GM23338 (cell line): ENCODE measurements around the gene DOCK4. TPM values are rescaled to one million over a fixed set of nuclear protein-coding genes. Genes with fewer than 3 reads are reported as not detected.

Experiments used
- ATAC-seq: fragments of 200-7000 bp; cut with Tn5 transposase; 3 replicates; pipeline ENCODE4 v1.9.1; 2020
- DNase-seq: peaks from one replicate; pipeline ENCODE4 v3.0.0-alpha.2; 2015; ENCODE audit warnings: low spot score
- H2AFZ ChIP-seq: fragments of 200-600 bp; sonication (generic); 2 replicates; pipeline ENCODE4 v1.8.0; 2016; ENCODE audit warnings: antibody characterized with exemption, mild to moderate bottlenecking, moderate library complexity
- H3F3A ChIP-seq: fragments of 200-600 bp; sonication (generic); replicated peaks from 2 replicates; pipeline ENCODE4 v1.8.0; 2017; ENCODE audit warnings: antibody characterized with exemption, mixed run types, low read depth
- H3K27ac ChIP-seq: fragments of 200-600 bp; sonication (generic); 2 replicates; pipeline ENCODE4 v1.6.1; 2016; ENCODE audit warnings: low read depth
- H3K27me3 ChIP-seq: fragments of 200-600 bp; sonication (generic); 2 replicates; pipeline ENCODE4 v1.8.0; 2016; ENCODE audit warnings: mild to moderate bottlenecking, mixed run types, moderate library complexity; ENCODE audit not compliant: insufficient read depth
- H3K36me3 ChIP-seq: fragments of 200-600 bp; sonication (generic); 2 replicates; pipeline ENCODE4 v1.8.0; 2016; ENCODE audit warnings: mild to moderate bottlenecking; ENCODE audit not compliant: insufficient read depth
- H3K4me1 ChIP-seq: fragments of 200-600 bp; sonication (generic); 2 replicates; pipeline ENCODE4 v1.8.0; 2016; ENCODE audit warnings: mild to moderate bottlenecking, moderate library complexity; ENCODE audit not compliant: insufficient read depth
- H3K4me2 ChIP-seq: fragments of 200-600 bp; sonication (generic); 2 replicates; pipeline ENCODE4 v1.7.1; 2017; ENCODE audit warnings: mixed run types
- H3K4me3 ChIP-seq: fragments of 200-600 bp; sonication (generic); 2 replicates; pipeline ENCODE4 v1.6.1; 2016; ENCODE audit warnings: mixed run types
- H3K79me2 ChIP-seq: fragments of 200-600 bp; sonication (generic); replicated peaks from 2 replicates; pipeline ENCODE4 v1.8.0; 2017; ENCODE audit warnings: mild to moderate bottlenecking; ENCODE audit not compliant: insufficient read depth
- H3K9me2 ChIP-seq: fragments of 200-600 bp; sonication (generic); 2 replicates; pipeline ENCODE4 v1.8.0; 2017; ENCODE audit not compliant: insufficient read depth
- H4K20me1 ChIP-seq: fragments of 200-600 bp; sonication (generic); replicated peaks from 2 replicates; pipeline ENCODE4 v1.8.0; 2017; ENCODE audit warnings: mild to moderate bottlenecking; ENCODE audit not compliant: insufficient read depth
- H3K27ac Mint-ChIP-seq: 2 replicates; pipeline ENCODE4 v1.8.0; 2020; ENCODE audit warnings: inconsistent platforms, mild to moderate bottlenecking, moderate library complexity, mixed read lengths
- H3K27me3 Mint-ChIP-seq: 3 replicates; pipeline ENCODE4 v1.8.0; 2022; ENCODE audit warnings: low read depth, mild to moderate bottlenecking, moderate library complexity, mixed read lengths, inconsistent platforms; ENCODE audit not compliant: insufficient read depth, poor library complexity
- H3K36me3 Mint-ChIP-seq: 3 replicates; pipeline ENCODE4 v1.8.0; 2021; ENCODE audit warnings: low read depth, mild to moderate bottlenecking, inconsistent platforms, moderate library complexity, mixed read lengths
- H3K4me1 Mint-ChIP-seq: 3 replicates; pipeline ENCODE4 v1.8.0; 2020; ENCODE audit warnings: mild to moderate bottlenecking, inconsistent platforms, mixed read lengths
- H3K4me3 Mint-ChIP-seq: 3 replicates; pipeline ENCODE4 v1.8.0; 2021; ENCODE audit warnings: moderate library complexity, mild to moderate bottlenecking, inconsistent platforms, mixed read lengths
- H3K9me3 Mint-ChIP-seq: 3 replicates; pipeline ENCODE4 v1.8.0; 2020; ENCODE audit warnings: moderate library complexity, mild to moderate bottlenecking, inconsistent platforms, mixed read lengths
- CREB1 ChIP-seq: fragments of 250-450 bp; sonication (Bioruptor Pico); IDR thresholded peaks from 2 replicates; pipeline ENCODE4 v1.5.0; 2020; ENCODE audit warnings: low read depth, mild to moderate bottlenecking, moderate library complexity
- EZH2 ChIP-seq: fragments of 200-600 bp; sonication (generic); IDR thresholded peaks from one replicate; pipeline ENCODE4 v1.8.0; 2017; ENCODE audit warnings: antibody characterized with exemption, mild to moderate bottlenecking, low read depth; ENCODE audit not compliant: unreplicated experiment
- EZH2phosphoT487 ChIP-seq: fragments of 200-600 bp; sonication (generic); IDR thresholded peaks from one replicate; pipeline ENCODE4 v1.8.1; 2018; ENCODE audit warnings: antibody characterized with exemption; ENCODE audit not compliant: unreplicated experiment
- JUNB ChIP-seq: IDR thresholded peaks from one replicate; pipeline ENCODE4 v1.6.1; 2016; ENCODE audit warnings: antibody characterized with exemption; ENCODE audit not compliant: unreplicated experiment
- NANOG ChIP-seq: IDR thresholded peaks from 2 replicates; pipeline ENCODE4 v1.6.1; 2016; ENCODE audit warnings: antibody characterized with exemption, borderline replicate concordance
- POLR2AphosphoS5 ChIP-seq: IDR thresholded peaks from 2 replicates; pipeline ENCODE4 v1.6.1; 2016; ENCODE audit warnings: antibody characterized with exemption, low read depth
- STAT1 ChIP-seq: IDR thresholded peaks from one replicate; pipeline ENCODE4 v1.6.1; 2016; ENCODE audit warnings: antibody characterized with exemption; ENCODE audit not compliant: unreplicated experiment
- ZNF114 ChIP-seq: fragments of 250-450 bp; sonication (Bioruptor Pico); IDR thresholded peaks from 2 replicates; pipeline ENCODE4 v1.5.0; 2020; ENCODE audit warnings: mild to moderate bottlenecking, moderate library complexity
- ZNF331 ChIP-seq: fragments of 250-450 bp; sonication (Bioruptor Pico); IDR thresholded peaks from 2 replicates; pipeline ENCODE4 v1.5.0; 2020; ENCODE audit warnings: low read depth, mild to moderate bottlenecking, moderate library complexity
- polyA plus RNA-seq: library from polyadenylated mRNA; unstranded; fragments of >200 nt; fragmentation: Nextera tagmentation; extraction: Ambion mirVana; gene quantifications from 2 replicates; pipeline ENCODE4 v1.2.1, GENCODE V29; 2016
- total RNA-seq: library from RNA; depleted of rRNA; stranded (reverse); fragments of >200 nt; shearing (Covaris generic); gene quantifications from 2 replicates; pipeline ENCODE4 v1.2.3, GENCODE V29; 2014
- TF ChIP-seq, protein P1 (sequence below), 2 experiments: fragments of 200-600 bp in 1 of 2; sonication (generic) in 1 of 2; conservative IDR thresholded peaks; 2 replicates each; pipeline versions ENCODE4 v1.5.1 to v1.6.1; 2016 to 2017; ENCODE audit warnings: antibody characterized with exemption in 2 of 2, low read depth in 2 of 2, mild to moderate bottlenecking in 2 of 2, moderate library complexity in 1 of 2
- TF ChIP-seq, protein P2 (sequence below): IDR thresholded peaks from 2 replicates; pipeline ENCODE4 v1.6.1; 2016; ENCODE audit warnings: antibody characterized with exemption
- TF ChIP-seq, protein P3 (sequence below): fragments of 250-450 bp; sonication (Bioruptor Pico); IDR thresholded peaks from 2 replicates; pipeline ENCODE4 v1.5.0; 2020; ENCODE audit warnings: mild to moderate bottlenecking, moderate library complexity
- TF ChIP-seq, protein P4 (sequence below): IDR thresholded peaks from one replicate; pipeline ENCODE4 v1.6.1; 2018; ENCODE audit warnings: antibody characterized with exemption; ENCODE audit not compliant: unreplicated experiment

Gene DOCK4
- total and polyA plus RNA-seq, 2 experiments from 2014 or later: 6.3 to 33.8 TPM

DNA sequence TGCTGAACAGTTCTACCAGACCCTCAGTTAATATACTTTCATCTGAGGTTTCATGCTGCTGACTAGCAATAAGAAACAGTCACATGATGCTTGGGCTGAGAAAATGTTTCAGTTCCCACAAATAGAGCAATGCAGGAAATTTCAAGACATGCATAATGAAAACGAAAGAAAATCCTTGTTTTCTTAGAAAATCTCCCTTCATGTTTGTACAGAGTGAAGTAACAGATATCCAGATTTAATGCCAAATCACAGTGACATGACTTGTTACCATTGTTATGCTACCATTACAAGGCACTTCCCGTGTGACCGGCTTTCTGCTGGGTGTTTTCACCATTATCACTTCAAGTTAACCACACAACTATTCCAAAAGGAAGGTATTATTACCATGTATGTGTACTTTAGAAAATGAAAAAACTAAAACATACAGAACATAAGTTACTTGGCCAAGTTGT lies 121.7 kb downstream of the DOCK4 start:
- Histone ChIP-seq H3K4me1 (peaks cover 20% of the 10 kb centered on the region), H3K27ac (no peak overlapping the region), H3K36me3 (no peaks in the 10 kb centered on the region), H4K20me1 (no peaks in the 10 kb centered on the region), H3K4me3 (no peak overlapping the region), H2AFZ (no peak overlapping the region), H3K9me2 (no peaks in the 10 kb centered on the region), H3K27me3 (no peaks in the 10 kb centered on the region), H3K79me2 (peaks cover 16% of the 10 kb centered on the region), H3F3A (no peaks in the 10 kb centered on the region), H3K4me2 (no peak overlapping the region)
- H3K27ac Mint-ChIP-seq: 0 out of 2 replicates have a peak overlapping the region, but pooled peaks have one; percentile 14
- no peaks in the 10 kb centered on the region for H3K9me3 Mint-ChIP-seq
- no peaks in the 10 kb centered on the region for H3K36me3 Mint-ChIP-seq
- TF ChIP-seq ZNF331 (CRISPR knock-in tag): no peak
- TF ChIP-seq JUNB: no peak
- TF ChIP-seq, protein P1, sequence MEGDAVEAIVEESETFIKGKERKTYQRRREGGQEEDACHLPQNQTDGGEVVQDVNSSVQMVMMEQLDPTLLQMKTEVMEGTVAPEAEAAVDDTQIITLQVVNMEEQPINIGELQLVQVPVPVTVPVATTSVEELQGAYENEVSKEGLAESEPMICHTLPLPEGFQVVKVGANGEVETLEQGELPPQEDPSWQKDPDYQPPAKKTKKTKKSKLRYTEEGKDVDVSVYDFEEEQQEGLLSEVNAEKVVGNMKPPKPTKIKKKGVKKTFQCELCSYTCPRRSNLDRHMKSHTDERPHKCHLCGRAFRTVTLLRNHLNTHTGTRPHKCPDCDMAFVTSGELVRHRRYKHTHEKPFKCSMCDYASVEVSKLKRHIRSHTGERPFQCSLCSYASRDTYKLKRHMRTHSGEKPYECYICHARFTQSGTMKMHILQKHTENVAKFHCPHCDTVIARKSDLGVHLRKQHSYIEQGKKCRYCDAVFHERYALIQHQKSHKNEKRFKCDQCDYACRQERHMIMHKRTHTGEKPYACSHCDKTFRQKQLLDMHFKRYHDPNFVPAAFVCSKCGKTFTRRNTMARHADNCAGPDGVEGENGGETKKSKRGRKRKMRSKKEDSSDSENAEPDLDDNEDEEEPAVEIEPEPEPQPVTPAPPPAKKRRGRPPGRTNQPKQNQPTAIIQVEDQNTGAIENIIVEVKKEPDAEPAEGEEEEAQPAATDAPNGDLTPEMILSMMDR (conservative IDR thresholded peaks at IDR 0.05; ENCODE audit: low read depth in 2 of 2): no peak
- TF ChIP-seq, protein P2, sequence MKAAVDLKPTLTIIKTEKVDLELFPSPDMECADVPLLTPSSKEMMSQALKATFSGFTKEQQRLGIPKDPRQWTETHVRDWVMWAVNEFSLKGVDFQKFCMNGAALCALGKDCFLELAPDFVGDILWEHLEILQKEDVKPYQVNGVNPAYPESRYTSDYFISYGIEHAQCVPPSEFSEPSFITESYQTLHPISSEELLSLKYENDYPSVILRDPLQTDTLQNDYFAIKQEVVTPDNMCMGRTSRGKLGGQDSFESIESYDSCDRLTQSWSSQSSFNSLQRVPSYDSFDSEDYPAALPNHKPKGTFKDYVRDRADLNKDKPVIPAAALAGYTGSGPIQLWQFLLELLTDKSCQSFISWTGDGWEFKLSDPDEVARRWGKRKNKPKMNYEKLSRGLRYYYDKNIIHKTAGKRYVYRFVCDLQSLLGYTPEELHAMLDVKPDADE: no peak
- TF ChIP-seq POLR2AphosphoS5: no peak
- TF ChIP-seq EZH2: no peak
- no peak for TF ChIP-seq CREB1 (CRISPR knock-in tag)
- TF ChIP-seq STAT1: no peak
- TF ChIP-seq ZNF114: no peak
- TF ChIP-seq, protein P3, sequence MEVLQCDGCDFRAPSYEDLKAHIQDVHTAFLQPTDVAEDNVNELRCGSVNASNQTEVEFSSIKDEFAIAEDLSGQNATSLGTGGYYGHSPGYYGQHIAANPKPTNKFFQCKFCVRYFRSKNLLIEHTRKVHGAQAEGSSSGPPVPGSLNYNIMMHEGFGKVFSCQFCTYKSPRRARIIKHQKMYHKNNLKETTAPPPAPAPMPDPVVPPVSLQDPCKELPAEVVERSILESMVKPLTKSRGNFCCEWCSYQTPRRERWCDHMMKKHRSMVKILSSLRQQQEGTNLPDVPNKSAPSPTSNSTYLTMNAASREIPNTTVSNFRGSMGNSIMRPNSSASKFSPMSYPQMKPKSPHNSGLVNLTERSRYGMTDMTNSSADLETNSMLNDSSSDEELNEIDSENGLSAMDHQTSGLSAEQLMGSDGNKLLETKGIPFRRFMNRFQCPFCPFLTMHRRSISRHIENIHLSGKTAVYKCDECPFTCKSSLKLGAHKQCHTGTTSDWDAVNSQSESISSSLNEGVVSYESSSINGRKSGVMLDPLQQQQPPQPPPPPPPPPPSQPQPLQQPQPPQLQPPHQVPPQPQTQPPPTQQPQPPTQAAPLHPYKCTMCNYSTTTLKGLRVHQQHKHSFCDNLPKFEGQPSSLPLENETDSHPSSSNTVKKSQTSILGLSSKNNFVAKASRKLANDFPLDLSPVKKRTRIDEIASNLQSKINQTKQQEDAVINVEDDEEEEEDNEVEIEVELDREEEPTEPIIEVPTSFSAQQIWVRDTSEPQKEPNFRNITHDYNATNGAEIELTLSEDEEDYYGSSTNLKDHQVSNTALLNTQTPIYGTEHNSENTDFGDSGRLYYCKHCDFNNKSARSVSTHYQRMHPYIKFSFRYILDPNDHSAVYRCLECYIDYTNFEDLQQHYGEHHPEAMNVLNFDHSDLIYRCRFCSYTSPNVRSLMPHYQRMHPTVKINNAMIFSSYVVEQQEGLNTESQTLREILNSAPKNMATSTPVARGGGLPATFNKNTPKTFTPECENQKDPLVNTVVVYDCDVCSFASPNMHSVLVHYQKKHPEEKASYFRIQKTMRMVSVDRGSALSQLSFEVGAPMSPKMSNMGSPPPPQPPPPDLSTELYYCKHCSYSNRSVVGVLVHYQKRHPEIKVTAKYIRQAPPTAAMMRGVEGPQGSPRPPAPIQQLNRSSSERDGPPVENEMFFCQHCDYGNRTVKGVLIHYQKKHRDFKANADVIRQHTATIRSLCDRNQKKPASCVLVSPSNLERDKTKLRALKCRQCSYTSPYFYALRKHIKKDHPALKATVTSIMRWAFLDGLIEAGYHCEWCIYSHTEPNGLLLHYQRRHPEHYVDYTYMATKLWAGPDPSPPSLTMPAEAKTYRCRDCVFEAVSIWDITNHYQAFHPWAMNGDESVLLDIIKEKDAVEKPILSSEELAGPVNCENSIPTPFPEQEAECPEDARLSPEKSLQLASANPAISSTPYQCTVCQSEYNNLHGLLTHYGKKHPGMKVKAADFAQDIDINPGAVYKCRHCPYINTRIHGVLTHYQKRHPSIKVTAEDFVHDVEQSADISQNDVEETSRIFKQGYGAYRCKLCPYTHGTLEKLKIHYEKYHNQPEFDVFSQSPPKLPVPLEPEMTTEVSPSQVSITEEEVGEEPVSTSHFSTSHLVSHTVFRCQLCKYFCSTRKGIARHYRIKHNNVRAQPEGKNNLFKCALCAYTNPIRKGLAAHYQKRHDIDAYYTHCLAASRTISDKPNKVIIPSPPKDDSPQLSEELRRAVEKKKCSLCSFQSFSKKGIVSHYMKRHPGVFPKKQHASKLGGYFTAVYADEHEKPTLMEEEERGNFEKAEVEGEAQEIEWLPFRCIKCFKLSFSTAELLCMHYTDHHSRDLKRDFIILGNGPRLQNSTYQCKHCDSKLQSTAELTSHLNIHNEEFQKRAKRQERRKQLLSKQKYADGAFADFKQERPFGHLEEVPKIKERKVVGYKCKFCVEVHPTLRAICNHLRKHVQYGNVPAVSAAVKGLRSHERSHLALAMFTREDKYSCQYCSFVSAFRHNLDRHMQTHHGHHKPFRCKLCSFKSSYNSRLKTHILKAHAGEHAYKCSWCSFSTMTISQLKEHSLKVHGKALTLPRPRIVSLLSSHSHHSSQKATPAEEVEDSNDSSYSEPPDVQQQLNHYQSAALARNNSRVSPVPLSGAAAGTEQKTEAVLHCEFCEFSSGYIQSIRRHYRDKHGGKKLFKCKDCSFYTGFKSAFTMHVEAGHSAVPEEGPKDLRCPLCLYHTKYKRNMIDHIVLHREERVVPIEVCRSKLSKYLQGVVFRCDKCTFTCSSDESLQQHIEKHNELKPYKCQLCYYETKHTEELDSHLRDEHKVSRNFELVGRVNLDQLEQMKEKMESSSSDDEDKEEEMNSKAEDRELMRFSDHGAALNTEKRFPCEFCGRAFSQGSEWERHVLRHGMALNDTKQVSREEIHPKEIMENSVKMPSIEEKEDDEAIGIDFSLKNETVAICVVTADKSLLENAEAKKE: no peak
- TF ChIP-seq, protein P4, sequence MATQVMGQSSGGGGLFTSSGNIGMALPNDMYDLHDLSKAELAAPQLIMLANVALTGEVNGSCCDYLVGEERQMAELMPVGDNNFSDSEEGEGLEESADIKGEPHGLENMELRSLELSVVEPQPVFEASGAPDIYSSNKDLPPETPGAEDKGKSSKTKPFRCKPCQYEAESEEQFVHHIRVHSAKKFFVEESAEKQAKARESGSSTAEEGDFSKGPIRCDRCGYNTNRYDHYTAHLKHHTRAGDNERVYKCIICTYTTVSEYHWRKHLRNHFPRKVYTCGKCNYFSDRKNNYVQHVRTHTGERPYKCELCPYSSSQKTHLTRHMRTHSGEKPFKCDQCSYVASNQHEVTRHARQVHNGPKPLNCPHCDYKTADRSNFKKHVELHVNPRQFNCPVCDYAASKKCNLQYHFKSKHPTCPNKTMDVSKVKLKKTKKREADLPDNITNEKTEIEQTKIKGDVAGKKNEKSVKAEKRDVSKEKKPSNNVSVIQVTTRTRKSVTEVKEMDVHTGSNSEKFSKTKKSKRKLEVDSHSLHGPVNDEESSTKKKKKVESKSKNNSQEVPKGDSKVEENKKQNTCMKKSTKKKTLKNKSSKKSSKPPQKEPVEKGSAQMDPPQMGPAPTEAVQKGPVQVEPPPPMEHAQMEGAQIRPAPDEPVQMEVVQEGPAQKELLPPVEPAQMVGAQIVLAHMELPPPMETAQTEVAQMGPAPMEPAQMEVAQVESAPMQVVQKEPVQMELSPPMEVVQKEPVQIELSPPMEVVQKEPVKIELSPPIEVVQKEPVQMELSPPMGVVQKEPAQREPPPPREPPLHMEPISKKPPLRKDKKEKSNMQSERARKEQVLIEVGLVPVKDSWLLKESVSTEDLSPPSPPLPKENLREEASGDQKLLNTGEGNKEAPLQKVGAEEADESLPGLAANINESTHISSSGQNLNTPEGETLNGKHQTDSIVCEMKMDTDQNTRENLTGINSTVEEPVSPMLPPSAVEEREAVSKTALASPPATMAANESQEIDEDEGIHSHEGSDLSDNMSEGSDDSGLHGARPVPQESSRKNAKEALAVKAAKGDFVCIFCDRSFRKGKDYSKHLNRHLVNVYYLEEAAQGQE: no peak
- no peak for TF ChIP-seq EZH2phosphoT487
- TF ChIP-seq NANOG: no peak
- H3K27me3 Mint-ChIP-seq: no peaks in the 10 kb centered on the region
- DNase-seq (no peak), ATAC-seq (no peak)
- no peak overlapping the region for H3K4me3 Mint-ChIP-seq
- peaks cover 47% of the 10 kb centered on the region for H3K4me1 Mint-ChIP-seq
